GM21515 (cell line): ENCODE measurements around the gene TPM2.

Source experiments
- ATAC-seq: cut with Tn5 transposase; IDR thresholded peaks from one replicate; pipeline ENCODE4 v1.9.1; 2021; ENCODE audit not compliant: unreplicated experiment

The TPM2 gene

DNA sequence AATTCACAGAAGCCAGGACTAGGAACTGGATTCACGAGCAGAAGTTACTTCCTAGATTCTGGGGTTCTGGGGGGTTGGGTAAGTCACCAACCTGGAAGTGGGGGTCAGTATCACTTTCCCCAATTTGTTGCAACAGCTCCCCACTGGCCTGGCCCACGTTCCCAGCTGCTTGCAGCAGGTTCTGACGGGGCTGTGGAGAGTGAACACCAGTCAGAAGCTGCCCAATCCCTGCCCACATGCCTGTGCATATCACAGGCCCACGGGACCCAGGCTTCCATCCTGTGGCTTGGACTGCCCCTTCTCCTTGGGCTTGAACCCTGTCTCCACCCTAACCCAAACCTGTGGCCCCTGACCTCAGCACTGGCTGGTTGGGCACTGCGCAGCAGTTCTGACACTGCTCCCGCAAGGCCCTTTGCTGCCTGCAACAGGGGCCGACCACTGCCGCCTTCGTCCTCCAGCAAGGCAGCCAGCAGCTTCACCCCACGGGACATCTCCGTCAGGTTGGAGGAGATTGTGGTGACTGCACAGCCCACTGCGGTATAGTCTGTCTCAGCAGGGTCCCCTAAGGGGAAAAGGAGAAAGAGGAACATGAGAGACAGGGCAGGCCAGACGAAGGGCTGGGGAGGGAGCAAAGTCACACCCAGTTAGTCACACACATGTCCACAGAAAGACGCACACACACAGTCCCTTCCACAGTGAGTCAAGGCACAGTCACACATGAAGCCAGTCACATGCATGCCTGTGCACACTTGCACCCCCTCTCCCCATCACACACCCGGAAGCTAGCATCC, 29.2 kb upstream of the TPM2 start:
- ATAC-seq = no peak

DNA sequence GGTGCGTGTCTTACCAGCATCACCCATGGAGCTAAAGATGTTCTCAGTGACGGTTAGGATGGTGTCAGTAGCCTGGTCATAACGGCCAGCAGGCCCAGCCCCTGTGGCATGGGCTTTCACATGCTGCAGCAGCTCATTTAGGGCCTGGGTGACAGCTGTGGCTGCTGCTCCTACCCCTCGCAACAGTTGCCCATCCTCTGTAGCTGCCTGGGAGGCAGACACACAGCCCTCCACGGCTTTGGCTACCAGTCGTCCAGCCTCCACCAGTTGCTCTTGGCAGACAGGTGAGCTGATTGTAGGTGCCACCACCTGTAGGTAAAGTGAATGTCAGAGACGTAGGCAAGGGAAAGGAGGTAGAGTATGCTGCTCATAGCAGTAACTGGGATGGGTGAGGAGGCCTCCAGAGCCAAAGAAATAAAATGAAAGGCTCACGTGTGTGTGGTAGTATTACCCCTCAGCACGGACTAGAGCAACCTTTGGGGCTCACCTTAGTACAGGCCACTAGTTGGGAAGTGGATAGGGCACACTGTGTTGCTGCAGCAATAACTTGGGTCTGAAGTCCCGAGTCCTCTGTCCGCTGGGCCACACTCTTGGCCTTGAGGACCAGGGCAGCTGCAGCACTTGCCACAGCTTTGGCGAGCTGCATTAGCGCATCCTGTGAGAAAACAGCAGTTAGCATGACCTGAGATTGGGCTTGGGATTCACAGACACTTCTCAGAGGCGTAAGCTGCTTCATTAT, 27.6 kb upstream of the TPM2 start:
- no peak for ATAC-seq

DNA sequence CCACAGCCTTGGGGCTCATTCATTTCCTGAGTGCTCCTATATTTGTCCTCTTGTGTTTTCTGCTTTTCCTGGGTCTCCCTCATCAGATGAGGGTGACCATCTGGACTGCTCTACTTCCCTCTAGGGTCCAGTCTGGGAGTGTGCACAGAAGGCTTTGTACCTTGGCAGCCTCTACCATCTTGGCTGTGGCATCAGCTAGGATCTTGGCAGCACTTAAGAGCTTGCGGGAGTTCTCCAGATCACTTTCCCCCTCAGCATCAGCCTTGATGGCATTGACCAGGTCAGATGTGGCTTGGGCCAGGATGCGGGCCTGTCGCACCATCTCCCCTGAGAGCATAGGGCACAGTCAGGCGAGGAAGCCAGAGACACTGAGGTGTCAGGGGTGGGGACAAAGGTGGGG, 26.5 kb upstream of the TPM2 start:
- ATAC-seq = no peak

DNA sequence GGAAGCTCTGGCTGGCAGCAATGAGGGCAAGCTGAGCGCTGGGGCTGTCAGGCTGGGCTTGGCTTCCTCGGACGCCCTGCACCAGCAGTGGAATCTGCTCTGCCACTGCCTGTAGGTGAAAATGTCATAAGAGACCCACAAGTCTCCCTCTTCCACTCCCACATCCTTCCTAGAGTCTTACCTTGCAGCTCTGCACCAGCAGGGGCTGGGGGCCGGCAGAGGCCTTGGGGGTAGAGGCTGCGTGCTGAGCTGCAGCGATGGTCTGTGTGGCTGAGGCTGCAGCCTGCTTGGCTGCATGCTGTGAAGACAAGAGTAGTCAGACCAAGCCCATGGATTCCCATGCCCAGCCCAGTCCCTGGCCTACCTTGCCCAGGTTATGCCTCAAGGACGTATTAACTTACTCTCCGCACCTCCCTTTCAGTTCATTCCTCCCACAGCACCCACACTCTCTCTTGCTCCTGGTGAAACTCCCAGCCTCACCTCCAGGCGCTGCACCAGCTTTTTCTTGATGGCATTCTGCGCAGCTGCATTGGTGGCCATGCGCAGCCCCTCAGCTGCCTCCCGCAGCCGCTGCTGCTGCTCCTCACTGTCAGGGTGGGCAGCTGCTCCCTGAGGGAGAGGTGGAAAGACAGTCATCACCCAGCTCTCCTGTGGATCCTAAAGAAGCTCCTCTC, 25.0 kb upstream of the TPM2 start:
- no peak for ATAC-seq

DNA sequence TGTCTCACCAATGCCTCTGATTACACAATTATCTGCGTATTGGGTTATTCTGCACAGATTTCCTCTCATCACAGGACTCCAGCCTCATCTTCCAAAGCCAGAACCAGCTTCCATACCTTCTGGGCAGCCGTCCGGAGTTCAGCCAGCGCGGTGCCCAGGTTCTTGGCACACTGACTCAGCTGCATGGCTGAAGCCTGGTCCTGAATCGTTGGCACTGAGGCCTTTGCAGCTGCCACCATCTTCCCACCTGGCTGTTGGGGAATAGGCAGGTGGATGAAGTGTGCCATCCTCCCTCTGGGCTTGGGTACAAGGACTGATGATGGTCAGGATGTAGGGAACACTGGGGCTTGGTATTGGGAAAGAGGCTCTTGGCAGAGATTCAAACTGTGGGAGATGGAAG, 24.4 kb upstream of the TPM2 start:
- no peak for ATAC-seq

DNA sequence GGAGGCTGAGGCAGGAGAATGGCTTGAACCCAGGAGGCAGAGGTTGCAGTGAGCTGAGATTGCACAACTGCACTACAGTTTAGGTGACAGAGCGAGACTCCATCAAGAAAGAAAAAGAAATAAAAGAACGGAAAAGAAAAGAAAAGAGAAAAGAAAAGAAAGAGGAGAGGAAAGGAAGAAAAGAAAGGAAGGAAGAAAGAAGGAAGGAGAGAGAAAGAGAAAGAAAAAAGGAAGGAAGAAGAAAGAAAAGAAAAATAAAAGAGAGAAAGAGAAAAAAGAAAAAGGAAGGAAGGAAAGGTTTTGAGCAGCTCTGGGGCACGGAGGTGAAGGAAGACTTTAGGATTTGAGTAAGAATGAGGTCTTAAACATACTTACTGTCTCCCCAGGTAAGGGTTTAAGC, 23.9 kb upstream of the TPM2 start:
- ATAC-seq = no peak

DNA sequence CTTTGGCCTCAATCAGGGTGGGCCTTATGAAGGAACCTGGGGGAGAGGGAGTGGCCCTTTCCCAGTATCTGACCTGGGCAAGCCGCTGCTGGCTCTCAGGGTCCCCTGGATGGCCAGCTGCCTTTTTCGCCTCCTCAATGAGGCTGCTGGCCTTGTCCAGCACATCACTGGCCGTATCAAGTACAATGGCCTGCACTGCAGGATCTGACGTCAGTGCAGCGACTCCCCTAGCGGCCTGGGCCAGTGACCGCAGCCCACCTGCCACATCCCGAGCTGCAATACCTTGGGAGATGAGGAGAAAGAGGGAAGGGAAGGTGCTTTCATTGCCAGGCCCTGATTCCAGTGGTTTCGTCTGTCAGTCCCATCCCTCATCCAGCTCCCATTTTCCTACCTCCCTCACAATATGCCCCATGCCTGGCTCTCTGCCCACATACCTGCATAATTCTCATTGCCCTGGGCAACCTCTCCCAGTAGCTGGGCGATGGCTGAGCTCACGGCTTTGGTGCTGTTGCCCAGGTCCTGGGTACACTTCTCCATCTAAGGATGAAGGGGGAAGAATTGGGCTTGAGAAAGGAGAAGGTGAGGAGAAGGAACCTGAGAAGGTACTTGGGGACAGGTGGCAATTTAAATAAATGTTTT, 23.2 kb upstream of the TPM2 start:
- no peak for ATAC-seq

DNA sequence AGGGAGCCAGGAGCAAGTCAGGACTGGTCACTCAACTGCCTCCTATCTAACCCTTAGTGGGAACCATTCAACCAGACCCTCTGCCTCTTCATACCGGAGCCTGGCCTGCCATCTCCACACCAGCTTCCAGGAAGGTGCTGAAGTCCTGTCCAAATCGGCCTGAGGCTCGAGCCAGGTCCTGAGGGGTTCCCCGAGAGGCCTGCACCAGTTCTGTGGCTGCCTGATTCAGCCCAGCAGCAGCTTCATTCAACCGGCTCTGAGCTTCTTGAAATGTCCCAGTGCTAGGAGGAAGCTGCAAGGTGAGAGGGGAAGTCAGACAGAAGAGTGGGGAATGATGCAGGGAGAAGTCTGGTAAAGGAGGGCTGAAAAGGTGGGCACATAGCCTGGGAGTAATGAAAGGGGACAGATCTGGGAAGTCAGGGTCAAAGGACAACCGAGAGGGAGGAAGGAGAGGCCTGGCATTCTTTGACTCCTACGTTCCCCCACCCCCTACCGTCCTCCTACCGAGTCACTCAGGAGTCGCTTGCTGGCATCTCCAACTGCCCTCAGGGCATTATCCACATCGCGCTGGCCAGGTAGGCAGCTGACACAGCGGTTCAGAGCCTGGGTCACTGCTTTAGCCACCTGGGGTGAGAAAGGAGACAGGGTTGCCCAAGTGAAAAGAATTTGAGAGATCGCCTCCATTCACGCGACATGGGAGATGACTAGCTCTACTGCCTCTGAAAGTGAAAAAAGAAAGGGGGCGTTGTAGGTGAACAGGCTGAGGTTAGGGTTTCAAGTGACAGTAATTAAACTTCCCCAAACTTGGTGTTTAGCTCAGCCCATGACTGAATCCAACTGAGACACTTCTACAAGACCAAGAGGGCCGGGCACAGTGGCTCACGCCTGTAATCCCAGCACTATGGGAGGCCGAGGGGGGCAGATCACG, 22.0 kb upstream of the TPM2 start:
- no peak for ATAC-seq

DNA sequence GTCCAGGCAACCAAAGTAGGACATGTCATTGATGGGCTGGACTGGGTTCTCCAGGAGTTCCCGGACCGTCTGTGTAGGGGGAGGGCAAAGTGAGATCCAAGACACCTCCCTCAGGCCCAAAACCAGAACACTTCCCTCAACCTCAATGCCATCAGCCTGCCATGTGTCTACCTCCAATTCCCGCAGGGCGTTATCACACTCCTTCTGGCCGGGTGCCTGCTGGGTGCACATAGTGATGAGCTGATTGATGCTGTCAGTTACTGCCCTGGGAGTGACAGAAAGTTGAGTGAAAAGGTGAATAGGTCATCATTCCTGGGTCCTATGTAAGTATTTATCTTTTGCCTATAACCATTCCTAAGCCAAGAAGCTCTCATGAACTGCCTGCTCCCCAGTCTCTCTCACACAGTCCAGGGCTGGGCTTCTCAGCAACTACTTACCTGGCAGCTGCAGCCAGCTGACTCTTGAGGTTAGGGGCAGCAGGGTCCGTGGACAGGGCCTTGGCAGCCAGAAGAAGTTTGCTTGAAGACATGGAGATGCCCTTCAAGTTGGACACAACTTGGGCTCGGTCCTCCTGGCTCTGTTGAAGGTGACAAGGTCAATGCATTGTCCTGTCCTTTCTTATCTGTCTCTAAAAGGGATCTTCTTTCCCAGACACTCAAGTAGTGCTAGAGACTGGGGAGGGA, 21.2 kb upstream of the TPM2 start:
- no peak for ATAC-seq

DNA sequence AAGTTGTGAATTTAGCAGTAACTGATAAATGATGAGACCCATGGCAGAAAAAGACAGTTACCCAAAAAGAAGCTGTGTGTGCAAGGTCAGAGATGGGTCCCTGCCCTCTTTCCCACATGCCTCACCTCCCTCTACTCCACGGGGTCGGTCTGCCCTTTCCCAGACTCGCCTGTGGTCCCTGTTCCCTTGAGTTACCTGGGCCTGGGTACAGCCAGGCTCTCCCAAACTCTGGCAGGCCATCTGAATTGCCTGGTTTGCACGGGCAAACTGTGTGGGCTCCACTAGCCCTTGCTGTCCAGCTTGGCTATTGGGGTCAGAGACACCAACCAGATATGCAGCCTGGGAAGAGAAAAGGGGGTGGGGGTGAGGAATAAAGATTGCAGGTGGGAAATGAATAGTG, 18.4 kb upstream of the TPM2 start:
- ATAC-seq = no peak

DNA sequence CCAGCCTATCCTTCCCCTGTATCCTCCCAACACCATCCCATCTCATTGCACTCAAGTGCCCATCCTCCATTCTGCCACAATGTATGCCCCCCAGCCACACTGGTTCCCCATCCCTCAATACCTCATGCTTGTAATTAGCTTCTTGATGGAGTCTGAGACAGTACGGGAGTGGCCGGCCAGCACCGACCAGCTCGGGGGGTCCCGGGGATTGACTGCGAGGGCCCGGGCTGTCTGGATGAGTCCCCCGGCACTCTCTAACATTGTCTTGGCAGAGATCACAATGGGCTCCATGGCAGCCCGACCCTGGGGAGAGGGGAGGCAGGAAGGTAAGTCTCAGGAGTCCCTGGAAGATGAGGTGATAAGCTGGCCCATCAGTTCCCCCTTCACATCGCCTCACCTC, 17.2 kb upstream of the TPM2 start:
- no peak for ATAC-seq

DNA sequence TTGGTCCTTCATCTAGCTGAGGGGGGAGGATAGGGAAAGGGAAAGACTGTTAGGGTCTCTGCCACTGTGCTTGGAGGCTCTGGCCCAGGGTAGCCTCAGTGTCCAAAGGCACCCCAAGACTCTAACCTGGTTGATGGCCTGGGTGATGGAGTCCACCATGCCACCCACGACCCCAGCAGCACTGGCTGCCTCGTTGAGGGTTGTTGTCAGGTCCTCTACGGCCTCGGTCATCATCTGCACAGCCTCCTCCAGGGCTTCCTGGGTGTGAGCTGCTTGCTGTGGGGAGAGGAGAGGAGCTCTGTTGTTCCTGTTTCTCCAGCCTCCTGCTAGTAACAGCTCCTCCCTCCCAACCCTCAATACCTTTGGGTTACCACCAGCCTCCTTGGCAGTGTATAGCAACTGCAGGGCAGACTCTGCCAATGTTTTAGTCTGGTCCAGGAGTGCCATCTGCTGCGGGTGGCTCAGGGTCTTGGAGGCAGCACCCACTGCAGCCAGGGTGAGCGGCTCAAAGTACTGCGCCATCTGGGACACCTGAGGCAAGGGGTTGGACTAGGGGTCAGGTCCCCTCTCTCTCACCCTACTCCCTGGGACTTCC, 16.2 kb upstream of the TPM2 start:
- ATAC-seq = no peak

DNA sequence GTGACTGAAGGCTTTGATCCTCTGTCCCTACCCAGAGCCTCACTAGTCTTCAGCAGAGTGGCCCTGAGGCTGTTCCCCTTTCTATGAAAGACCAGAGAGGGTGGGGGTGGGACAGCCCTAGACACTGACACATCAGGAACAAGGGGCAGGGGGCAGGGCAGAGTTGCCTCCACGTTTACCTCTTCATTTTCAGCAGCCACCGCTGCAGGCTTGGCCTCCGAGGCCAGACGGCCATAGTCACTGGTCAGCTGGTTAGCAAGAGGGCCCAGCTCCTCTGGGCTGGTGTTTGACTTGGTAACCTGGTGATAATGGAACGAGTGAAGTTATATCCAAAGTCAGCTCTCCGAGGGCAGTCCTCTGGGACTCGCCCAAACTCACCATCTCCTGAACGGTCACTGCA, 15.6 kb upstream of the TPM2 start:
- no peak for ATAC-seq

DNA sequence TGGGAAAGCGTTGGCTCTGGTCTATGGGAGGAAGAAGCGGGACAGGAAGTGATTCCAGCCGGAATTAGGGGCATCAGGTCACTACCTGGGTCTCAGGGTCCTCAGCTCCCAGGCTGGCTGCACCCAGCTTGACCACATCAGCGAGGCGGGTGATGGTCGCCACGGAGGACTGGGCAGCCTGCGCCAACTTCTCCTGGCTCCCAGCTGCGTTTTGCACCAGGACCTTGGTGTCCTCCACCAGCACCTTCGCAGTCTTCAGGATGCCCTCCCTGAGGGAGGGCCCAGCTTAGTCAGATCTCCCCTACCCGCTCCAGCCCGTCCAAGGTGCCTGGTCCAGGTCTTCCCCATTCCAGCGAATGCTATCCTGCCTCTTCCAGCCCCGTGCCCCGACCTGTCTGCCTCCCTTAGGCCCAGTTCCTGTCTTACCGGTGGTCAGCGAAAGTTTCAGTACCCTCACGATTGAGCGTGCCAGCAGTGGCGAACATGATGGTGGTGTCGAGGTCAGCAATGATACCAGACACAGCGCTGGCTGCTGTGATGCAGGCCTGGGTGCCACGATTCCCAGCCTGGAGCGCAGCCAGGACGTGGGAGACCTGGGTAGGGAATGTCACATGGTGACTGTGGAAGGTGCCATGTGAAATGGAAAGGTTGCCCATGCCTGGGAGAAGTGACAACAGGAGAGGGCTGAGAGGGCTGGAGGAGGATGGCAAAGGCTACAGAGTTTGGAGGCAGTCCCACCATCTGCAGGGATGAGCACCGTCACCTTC, 14.4 kb upstream of the TPM2 start:
- ATAC-seq = no peak

DNA sequence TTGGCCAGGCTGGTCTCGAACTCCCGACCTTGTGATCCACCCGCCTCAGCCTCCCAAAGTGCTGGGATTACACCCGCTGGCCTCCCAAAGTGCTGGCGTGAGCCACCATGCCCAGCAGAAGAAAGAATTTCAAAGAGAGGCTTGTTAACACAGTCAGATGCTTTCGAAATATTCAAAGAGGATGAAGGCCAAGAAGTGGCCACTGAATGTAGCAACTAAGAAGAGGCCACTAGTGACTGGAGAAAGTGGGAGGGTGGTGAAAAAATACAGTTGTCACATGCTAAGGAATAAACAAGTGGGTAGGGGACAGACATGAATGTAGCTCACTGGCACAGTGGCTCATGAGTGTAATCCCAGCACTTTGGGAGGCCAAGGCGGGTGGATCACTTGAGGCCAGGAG, 13.0 kb upstream of the TPM2 start:
- no peak for ATAC-seq

DNA sequence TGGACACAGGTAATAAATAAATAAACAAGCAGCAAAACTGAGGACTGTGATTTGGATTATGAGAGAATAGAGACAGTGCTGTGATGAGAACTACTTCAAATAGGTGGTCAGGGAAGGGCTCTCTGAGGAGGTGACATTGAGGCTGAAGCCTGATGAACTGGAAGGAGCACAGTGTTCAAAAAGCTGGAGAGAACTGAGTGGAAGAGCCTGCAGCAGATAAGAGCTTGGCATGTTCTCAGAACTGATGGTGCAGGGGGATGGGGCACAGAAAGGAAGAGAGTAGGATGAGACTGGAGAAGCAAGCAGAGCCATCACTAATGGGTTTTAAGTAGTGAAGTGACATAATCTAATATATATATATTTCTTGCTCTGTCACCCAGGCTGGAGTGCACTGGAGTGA, 11.2 kb upstream of the TPM2 start:
- ATAC-seq = no peak

DNA sequence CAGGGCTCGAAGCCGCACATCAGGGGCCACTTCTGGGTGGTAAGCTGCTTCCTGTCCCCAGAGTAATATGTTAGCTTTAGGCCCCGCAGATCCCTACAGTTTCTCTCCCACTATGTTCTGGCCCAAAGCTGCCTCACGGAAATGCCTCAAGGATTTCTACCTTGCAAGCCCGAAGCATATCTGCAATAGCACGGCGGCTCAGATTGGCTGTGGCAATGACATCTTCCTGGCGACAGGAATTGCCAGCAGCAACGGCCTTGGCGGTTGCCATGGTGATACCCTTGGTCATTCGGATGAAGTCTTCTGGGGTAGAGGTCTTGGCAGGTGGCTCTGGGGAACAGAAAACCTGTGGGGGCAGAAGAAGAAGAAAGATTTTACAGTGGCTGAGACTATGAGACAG, 10.3 kb upstream of the TPM2 start:
- no peak for ATAC-seq

DNA sequence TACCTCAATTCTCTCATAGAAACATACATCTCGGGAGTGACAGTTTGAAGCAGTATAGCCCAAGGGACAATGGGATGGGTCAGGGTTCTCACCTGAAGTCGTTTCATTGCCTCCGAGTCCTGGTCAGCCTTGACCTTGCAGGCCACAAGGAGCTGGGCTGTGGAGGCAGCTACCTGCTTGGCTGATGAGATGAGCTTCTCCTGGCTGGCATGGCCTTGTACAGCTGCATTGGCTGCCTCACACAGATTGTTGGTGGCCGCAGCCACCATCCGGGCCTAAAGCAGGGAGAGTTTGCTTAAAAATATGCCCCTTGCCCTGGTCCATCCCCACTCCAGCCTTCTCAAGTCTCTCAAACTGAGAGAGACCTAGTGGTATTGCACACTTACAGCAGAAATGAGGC, 8.5 kb upstream of the TPM2 start:
- no peak for ATAC-seq

DNA sequence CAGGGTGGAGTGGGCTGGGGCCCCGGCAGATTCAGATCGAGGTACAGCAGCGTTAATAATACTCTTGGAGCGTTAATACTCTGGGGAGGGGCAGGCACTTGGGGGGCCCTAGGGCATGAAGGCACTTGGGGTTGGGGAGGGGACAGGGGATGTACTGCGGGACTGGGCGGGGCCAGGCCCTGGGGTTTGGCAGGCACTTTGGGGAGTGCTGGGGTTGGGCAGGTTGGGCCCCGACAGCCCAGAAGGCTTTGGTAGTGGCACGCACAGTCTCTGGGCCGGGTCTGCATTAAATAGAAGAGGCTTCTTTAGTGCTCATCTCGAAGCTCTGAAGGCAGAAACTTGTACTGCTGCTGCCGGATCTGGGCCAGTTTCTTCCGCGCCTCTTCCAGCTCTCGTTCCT, 7.8 kb upstream of the TPM2 start:
- no peak for ATAC-seq
